ENCODE measurements around the gene FAAP24.
"Not testable (repeated sequence)": the region's sequence is repeated elsewhere in the genome, so short reads cannot be mapped to it uniquely, and the experiment has no call there.

Gene FAAP24

GRCh38 chr19:32998722-32999121 is 26.7 kb downstream of the FAAP24 start:
- DNase-seq (ENCODE audit: low read depth): no peak

GRCh38 chr19:33000510-33000909 is 28.5 kb downstream of the FAAP24 start:
- DNase-seq (ENCODE audit: low read depth): no peak

GRCh38 chr19:33000910-33001309 is 28.9 kb downstream of the FAAP24 start:
- no peak for DNase-seq (ENCODE audit: low read depth)

- DNase-seq (ENCODE audit: low read depth): not testable (repeated sequence)
These were observed 30.3 kb downstream of the FAAP24 start for GRCh38 chr19:33002126-33002865.

GRCh38 chr19:33003424-33004024 is 31.5 kb downstream of the FAAP24 start:
- not testable (repeated sequence) for DNase-seq (ENCODE audit: low read depth)

- no peak for DNase-seq (ENCODE audit: low read depth)
These were observed 33.4 kb downstream of the FAAP24 start for GRCh38 chr19:33005440-33005839.

- DNase-seq (ENCODE audit: low read depth): no peak
These were observed 36.7 kb downstream of the FAAP24 start for GRCh38 chr19:33008738-33009137.

GRCh38 chr19:33010891-33011290 is 38.8 kb downstream of the FAAP24 start:
- DNase-seq (ENCODE audit: low read depth): not testable (repeated sequence)

- no peak for DNase-seq (ENCODE audit: low read depth)
These were observed 50.6 kb downstream of the FAAP24 start for GRCh38 chr19:33022472-33023116.

GRCh38 chr19:33024398-33024797 is 52.4 kb downstream of the FAAP24 start:
- DNase-seq (ENCODE audit: low read depth): no peak

GRCh38 chr19:33025468-33026238 is 53.6 kb downstream of the FAAP24 start:
- DNase-seq (ENCODE audit: low read depth): not testable (repeated sequence)

GRCh38 chr19:33026602-33027001 is 54.6 kb downstream of the FAAP24 start:
- DNase-seq (ENCODE audit: low read depth): not testable (repeated sequence)

Data from fibroblast of the conjunctiva (primary cell).